Medulla oblongata (tissue), 1 donor: Measurements from ENCODE around the gene LDHA.
A peak's percentile ranks its signal among the peaks of the same experiment; 100 is the strongest.

Source experiments
- DNase-seq: peaks from one replicate; pipeline ENCODE4 v3.0.0-alpha.2; 2015; ENCODE audit errors: extremely low spot score

Gene LDHA

DNA sequence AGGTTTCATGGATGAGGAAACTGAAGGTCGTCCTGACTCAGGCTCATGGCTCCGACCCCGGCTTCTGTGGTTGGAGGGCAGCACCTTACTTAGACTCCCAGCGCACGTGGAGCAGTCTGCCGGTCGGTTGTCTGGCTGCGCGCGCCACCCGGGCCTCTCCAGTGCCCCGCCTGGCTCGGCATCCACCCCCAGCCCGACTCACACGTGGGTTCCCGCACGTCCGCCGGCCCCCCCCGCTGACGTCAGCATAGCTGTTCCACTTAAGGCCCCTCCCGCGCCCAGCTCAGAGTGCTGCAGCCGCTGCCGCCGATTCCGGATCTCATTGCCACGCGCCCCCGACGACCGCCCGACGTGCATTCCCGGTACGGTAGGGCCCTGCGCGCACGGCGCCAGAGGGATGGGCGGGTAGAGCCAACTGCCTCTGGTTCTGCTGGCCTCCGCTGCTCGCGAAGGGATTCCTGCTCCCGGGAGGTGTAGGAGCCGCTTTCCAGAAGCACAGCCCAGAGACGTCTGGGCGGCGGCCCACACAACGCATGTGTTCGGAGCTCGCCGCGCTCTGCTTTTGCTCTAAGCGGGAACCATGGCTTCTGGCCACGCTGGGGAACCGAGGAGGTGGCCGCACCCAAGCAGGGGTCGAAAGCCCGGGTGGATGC, at the start of gene LDHA:
Gene LDHA (plus strand): TSS at position 289 of the 653 bp plus-strand sequence. CDS start 2,280 bp downstream, outside the sequence.
- DNase-seq: peak; percentile 91

DNA sequence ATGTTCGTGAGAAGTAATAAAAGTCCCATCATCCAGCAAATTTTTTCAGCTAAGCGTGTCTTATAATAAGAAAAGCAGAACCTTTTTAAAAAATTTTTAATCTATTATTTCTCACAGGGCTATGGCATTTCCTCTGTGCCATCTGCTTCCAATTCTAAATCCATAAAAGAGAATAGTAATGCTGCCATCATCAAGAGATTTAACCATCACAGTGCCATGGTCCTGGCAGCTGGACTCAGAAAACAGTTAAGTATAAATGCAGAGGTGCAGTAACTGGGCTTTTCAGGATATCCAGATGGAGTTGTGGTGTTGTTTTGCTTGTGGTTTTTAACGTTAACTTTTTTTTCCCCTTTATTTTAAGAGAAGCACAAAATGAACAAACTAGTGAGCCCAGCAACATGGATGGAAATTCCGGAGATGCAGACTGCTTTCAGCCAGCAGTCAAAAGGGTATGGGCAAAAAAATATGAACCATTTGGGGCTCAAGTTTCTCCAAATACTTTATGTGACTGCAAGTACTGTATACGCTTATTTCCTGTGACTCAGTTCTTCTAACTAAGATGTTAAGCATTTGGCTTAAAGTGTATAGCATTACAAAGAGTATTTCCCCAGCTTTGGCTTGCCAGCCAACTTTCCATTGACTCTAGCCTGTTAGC, 46.8 kb upstream of the LDHA start:
- no peak for DNase-seq

DNA sequence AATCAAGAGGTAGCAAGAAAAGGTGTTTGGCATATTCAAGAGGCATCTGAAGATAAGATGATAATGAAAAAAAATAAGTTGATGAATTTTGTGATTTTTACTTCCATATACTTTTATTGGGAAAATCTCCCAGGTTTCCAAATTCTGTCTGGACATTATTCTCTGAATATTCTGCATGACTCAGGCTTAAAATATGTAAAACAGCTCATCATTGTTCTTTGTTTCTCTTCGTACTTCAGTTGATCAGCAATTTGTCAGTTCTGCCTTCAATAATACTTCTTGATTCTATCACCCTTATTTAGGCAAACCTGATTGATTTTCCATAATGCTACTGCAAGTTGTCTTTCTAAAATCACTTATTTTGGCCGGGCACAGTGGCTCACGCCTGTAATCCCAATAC, 41.8 kb upstream of the LDHA start:
- DNase-seq: no peak

DNA sequence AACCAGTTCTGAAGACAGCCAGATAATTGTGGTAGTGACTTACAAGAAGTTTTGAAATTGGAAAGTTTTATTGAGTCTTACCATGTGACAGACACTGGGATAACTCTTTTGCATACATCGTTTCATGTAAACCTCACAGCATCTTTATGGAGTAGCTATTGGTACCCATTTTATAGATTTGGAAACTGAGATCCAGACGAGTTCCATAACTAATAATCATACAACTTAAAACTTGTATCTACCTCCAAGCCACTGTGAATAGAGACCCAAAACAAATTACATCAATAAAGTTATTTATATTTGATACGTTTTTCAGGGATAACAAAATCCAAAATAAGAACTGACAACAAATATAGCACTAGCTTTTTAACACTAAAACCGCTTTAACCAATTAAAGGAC, 35.7 kb upstream of the LDHA start:
- no peak for DNase-seq

DNA sequence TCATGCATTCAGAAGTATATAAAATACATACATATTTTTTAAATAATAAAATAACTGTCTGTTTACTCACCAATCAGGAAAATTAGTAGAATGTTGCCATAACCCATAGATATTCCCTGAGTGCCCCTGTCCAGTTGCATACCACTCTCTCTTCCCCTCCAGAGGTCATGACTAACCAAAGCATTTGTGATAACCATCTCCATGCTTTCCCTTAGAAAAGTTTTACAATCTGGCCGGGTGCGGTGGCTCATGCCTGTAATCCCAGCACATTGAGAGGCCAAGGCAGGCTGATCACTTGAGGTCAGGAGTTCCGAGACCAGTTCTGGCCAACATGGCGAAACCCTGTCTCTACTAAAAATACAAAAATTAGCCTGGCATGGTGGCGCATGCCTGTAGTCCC, 33.2 kb upstream of the LDHA start:
- DNase-seq: no peak

DNA sequence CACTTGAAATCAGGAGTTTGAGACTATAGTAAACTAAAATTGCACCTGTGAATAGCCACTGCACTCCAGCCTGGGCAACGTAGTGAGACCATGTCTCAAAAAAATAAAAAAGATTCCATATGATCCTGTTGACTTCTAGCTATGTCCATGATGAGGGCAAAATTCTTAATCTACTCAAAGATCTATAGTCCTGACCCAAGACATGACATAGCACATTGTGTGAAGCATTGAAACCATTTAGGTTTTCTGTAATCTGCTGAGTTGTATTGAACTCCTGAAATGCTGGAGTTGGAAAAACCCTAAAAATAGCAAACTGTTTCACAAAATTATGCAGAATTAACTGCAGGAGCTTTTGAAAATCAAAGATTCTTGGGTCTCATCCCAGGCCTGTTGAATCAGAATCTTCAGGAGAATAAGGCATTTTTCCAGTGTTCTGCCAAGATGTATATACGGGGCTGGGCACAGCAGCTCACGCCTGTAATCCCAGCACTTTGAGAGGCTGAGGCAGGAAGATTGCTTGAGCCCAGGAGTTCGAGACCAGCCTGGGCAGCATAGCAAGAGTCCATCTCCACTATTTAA, 29.8 kb upstream of the LDHA start:
- no peak for DNase-seq

DNA sequence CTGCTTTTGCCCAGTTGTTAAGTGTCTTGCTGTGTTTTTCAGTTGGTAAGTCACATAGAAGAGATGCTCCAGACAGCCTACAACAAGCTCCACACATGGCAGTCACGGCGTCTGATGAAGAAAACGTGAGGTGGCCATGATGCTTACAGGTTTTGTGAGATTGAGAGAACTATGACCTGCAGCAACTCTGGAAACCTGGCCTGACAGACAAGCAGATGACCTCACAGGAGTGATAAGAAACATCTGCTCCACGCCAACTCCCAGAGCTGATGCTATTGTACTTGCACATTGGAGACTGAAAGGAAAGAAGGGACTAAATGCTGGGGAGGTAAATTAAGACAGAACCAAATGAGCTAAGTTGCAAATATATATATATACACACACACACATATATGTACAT, 28.6 kb upstream of the LDHA start:
- no peak for DNase-seq

DNA sequence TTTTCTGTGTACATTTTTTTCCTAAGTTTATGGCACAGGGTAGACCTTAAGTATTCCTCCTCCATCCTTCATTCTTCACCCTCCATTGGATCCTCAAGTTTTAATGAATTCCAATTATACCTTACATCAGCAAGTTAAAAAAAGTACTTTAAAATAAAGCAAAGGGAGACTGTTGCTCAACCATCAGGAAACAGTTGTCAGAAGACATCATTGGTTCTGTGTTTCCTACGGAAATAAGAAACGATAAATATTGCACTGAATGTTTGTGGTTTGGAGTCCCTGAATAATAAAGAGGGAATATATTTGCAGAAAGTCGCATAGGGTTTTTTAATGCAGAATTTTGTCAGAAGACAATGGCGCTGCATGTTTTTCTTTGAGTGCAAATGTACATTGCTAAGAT, 28.1 kb upstream of the LDHA start:
- DNase-seq: no peak

DNA sequence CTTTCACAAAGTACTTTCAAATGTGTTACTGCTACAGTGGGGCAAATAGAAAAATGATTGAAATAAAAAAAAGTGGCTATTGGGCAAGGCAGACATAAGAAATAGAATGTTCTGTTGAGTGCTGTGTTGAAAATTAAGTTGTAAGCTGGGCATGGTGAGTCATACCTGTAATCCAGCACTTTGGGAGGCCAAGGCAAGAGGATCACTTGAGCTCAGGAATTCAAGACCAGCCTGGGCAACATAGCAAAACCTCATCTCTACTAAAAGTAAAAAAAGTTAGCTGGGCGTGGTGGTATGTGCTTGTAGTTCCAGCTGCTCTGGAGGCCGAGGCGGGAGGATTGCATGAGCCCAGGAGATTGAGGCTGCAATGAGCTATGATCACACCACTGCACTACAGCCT, 26.9 kb upstream of the LDHA start:
- no peak for DNase-seq

DNA sequence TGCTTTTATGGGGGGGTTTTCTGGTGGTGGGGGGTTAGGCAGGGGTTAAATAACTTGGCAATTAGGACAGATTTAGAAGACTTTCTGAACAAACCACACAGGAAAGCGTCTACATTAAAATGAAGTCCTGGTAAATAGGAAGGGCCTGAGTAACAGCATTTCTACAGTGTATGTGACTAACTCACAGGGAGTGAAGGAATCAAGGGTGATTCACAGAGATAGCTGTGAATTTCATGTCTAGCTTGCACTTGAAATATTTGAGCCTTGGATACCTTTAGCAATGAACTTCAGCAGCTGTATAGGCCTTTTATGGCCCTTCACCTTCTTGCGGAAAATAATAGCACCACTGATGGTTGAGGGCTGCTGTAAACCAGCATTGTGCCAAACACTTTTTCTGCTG, 26.1 kb upstream of the LDHA start:
- no peak for DNase-seq

DNA sequence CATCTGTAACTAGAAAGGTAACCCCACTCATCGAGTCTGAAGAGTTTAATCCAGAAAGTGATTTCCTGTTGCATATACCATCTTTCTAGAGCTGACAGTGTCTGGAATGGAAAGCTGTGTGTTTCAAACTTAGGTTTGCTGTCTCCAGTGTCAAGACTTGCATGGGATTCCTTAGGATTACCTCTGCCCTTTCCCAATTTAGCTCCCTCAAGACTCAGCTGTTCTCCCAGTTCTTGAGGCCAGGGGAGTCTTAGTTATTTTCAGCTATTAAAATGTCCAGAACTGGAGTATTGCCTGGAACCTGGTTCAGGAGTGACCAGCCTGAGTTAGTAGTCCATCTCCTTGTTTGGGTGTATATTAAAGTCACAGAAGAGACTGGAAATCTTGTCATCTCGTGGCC, 25.0 kb upstream of the LDHA start:
- DNase-seq: no peak

DNA sequence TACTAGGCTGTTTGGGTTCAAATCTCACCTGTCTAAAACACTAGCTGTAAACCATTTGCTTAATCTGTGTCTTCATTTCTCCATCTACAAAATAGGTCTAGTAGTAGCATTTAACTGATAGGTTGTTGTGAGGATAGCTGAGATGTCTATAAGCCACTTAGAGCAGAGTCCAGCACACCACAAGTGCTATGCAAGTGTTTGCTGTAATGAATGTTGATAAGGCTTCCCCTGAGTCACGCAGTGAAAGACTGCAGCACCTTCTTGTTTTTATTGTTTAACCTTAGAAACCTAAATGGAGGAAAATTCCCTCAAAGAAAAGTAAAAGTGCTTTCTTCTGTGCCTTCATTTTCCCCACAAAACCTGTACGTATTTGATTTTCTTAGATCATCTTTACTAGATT, 23.1 kb upstream of the LDHA start:
- no peak for DNase-seq

DNA sequence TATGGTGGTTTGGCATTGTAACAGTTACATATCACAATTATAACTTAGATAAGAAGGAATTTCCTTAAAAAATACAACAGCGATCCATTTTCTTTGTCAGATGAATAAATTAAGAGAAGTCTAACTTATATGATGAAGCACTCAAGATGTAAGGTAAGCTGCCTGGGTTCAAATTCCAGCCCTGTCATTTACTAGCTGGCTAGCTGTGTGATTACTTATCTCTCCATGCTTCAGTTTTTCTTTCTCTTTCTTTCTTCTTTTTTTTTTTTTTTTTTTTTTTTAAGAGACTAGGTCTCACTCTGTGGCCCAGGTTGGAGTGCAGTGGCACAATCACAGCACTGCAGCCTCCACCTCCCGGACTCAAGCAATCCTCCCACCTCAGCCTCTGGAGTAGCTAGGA, 22.2 kb upstream of the LDHA start:
- DNase-seq: no peak

DNA sequence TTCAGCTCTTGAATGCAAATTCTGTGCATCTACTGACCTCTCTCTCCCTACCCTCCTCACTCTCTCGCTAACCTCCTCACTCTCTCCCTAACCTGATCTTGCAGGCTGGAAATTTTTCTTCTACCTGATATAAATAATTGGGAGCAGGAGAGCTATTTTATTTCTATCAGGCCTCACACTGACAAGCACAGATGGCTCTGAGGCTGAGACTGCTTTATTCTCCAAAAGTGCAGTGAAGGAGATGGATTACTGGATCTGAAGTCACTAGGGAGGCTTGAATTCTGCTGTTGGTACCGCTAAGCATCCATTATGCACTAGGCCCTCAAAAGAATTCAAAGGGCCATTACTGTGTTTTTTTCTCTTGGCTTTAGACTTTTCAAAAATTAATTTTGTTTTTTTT, 19.4 kb upstream of the LDHA start:
- no peak for DNase-seq

DNA sequence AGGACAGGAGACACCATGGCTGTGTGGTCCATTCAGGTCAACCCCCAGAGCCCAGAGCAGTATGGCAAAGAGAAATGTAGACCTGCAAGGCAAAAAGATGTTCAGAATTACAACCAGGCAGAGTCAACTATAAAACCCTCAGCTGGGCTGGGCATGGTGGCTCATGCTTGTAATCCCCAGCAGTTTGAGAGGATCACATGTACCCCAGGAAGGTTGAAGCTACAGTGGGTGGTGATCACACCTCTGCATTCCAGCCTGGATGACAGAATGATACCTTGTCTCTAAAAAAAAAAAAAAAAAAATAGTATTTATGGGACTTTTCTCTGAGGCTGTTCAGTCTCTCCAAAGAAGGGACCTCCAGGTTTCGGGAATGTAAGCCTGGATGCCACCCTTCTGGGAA, 18.4 kb upstream of the LDHA start:
- no peak for DNase-seq

DNA sequence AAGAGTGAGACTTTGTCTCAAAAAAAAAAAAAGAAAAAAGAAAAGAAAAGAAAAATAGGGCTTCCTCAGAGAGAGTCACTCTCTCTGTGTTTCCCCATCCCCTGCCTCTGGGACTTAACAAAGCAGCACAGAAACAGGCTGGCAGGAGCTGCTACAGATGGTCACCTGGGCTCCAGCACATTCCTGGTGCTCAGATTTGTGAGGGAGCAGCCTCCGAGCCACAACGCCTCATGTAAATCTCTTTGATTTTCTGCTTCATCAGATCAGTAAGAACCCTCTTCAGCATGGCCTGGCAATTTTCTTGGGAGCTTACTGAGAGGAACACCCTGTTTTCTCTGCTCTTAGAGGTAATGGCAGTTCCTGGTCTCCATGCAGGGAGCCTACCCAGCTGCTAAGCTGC, 15.2 kb upstream of the LDHA start:
- DNase-seq: no peak

DNA sequence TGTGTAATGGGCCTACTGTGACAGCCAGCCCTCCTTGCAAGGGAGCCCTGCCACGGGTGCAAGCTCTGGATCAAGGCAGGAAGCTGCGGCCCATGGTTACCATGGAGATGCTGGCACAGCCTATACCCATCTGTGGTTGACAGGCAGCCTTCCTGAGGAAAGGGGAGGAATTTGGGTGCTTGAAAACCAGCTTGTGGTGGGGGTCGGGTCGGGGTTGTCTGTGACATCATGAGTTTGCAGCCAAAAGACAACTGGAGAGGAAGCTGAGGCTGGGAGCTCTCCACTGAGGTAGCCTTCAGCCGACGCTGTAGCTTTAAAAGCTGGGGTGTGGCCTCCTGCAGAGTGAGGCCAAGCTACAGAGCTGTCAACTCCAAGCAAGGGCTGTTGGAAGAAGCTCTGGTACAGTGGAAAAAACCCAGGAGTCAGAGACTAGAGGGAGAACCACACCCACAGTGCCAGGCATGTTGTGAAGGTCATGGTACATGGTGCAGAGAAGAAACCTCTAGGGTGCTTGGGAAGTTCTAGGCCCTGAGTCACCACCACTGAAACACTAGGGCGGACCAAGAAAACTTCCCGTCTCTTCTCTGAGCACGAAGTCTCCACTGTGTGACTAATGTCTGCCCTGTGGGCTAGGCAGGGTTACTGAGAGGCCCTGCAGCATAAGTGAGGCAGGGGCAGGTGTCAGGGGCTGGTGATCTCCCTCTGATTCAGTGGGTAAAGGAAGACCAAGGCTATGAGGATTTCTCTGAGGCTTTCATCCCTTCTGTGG, 10.8 kb upstream of the LDHA start:
- DNase-seq: peak; percentile 18

DNA sequence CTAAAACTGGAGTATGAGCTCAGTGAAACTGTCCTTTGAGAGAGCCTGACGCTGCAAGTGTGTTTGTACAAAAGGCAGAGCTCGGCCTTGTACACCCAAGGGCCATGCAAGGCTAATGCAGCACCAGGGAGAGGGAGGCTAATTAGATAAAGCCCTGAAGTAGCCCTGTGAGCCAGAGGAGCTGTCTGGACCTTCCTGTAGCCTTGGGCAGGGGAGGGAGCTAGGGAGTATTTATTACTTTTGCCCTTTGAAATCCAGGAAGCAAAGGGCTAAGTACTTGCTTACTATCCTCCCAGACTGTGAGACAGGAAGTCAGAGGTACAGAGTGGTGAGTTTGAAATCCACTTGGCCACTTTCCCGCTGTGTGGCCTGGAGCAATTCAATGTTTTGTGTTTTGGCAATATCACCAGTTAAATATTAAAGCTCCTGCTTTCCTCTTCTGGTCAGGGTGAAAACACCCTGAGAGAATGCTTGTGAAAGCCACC, 10.2 kb upstream of the LDHA start:
- DNase-seq: peak; percentile 27

DNA sequence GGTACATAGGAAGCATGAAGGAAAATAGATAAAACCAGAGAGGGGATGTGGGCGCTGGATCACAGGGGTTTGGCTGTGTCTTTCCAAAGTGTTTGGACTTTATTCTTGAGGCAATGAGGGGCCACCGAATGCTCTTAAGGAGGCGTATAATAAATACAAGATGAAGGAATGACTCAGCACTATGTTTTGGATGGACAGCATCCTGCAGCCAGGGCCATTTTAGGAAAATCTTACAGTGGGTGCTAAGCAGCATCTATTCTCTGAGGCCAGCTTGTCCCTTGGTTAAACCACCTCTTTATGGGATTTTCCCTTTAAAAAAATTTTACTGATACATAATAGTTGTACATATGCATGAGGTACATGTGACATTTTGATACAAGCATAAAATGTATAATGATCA, 4.3 kb upstream of the LDHA start:
- no peak for DNase-seq

DNA sequence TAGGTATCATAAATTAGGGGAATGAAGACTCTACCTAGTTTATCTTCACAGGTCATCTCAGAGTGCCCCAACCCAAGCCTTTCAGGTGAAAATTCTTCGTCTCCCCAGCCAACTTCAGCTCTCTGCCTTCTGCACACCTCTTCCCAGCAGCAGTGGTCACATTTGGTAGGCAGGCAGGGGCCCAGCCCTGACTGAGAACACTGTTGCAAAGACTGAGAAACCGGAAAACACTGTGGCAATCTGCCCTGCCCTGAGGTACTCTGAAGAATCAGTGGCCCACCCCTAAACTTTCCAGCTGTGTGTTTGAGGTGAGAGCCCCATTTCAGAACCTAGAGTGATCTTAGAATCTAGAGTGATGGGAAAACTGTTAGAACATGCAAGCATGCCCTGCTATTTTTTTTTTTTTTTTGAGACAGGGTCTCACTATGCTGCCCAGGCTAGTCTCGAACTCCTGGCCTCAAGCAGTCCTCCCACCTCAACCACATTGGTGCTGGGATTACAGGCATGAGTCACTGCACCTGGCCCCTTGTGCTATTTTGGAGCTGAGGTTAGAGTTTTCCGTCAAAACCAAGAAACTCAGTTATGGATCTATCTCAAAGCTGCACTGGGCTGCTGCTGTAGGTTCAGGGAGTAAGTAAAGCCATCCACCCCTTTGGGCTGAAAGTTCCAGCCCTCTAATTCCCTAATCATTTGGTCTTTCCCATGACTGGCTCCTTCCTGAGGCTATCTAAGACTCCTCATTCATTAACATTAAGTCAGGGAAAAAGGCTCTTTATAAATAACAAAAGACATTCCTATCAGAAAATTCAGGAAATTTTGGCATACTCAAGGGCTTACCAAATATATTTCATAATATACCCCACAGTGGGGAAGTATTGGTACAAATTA, 1.7 kb upstream of the LDHA start:
- no peak for DNase-seq

DNA sequence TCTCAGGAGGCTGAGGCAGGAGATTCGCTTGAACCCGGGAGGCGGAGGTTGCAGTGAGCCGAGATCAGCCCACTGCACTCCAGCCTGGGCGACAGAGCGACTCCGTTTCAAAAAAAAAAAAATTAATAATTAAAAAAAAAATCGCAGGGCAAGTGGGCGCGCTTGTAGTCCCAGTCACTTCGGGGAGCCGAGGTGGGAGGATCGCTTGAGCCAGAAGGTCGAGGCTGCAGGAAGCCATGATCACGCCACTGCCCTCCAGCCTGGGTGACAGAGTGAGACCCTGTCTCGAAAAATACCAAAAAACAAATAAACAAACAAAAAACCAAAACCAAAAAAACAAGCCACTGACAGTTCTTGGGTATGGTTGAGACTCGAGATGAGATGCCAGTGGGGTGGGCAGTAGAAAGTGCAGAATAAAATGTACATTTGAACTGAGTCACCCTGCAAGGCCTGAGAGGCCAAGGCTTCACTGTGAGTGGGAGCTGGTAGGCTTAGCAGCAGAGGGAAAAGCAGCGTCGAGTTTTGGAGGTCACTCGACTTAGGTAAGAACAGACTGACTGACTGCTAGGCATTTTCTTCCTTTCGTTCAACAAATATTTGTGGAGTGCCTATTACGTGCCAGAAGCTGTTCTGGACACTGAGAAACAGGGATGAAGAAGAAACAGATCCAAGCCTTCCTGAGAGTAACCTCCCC, 635 bp upstream of the LDHA start:
- DNase-seq: no peak
